Fibroblast of lung (primary cell): Measurements from ENCODE around the gene DAGLB.

Source experiments
- CTCF ChIP-seq, 2 donors: IDR thresholded peaks in 1 of 2; conservative IDR thresholded peaks in 1 of 2; 1 replicate in 1 of 2; 2 replicates in 1 of 2; pipeline ENCODE4 v1.5.1; 2011 to 2012; ENCODE audit warnings: low read length in 2 of 2, control low read depth in 1 of 2, inconsistent platforms in 1 of 2, low read depth in 1 of 2, mild to moderate bottlenecking in 1 of 2
- EZH2 ChIP-seq: IDR thresholded peaks from 2 replicates; pipeline ENCODE4 v1.5.1; 2012; ENCODE audit warnings: low read length, control low read depth, mild to moderate bottlenecking; ENCODE audit errors: missing control alignments

GRCh38 chr7:6413637-6414036 is 34.1 kb downstream of the DAGLB start:
- TF ChIP-seq EZH2, result no peak
- TF ChIP-seq CTCF (conservative IDR thresholded peaks at IDR 0.05 in 1 of 2, IDR thresholded peaks at IDR 0.05 in 1 of 2; ENCODE audit: low read depth in 1 of 2, low read length in 2 of 2), result no peak
